Measurements from ENCODE around the gene VWF. TPM values are rescaled to one million over a fixed set of nuclear protein-coding genes. Genes with fewer than 3 reads are reported as not detected.

Gene VWF
- 100 to 1,000 TPM in 3 of 4 donors, 10 to 100 TPM in 1; 94.3 to 261 (median 162) TPM for total RNA-seq

DNA sequence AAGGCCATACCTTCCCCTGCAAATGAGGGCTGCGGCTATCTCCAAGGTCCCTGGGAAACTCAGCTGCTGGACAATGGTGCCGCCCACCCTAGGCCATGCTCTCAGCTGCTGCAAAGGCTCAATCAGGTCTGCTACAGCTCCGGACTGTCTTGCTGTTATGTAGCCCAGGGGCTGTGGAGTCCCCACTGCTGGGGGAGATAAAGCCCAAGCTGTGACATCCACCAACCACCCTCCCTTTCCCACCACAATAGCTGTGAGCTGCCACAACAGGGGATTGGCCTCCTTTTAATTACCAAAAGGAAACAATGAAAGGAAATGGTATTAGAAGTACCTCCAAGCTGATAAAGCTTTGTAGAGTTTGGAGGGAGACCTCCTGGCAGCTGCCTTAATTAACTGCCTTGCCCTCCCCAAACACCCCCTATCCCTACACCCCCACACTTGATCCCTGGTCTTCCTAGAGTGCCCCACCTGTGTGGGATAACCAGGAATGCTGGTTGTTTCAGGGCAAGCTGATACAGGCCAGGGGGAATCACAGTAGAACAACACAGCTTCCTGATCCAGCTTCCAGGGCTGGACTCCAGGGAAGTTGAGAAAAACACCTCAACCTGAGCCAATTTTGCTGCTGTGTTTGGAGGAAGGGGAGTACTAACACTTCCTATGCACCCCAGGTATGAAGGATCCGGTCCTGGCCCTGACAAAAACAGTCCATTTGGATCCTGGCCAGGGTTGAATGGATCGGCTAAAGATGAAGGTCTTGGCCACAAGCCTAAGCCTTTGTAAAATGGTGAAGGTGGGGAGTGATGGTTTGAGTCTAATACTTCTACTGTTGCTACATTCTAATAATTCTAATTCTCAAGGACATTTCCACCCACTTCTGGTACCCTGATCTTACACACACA, at the start of gene VWF:
Gene VWF (minus strand): TSS at position 260 of the 899 bp plus-strand sequence. CDS start 1,474 bp downstream, outside the sequence.
- 18 to 44% methylated on average over 2 of the region's 5 CpGs for WGBS, 2 donors (ENCODE audit: low coverage in 1 of 2)
- Histone ChIP-seq H3K9me3 (no peaks in the 10 kb centered on the region), H3K4me1 (no peaks in the 10 kb centered on the region), H3K4me3 (peak within 1 kb of the TSS; percentile 7 to 42), H3K27ac (peak within 1 kb of the TSS in 3 of 4 donors; percentile 66 to 75 (median 69)), H3K36me3 (no peaks in the 10 kb centered on the region), H3K27me3 (no peaks in the 10 kb centered on the region)
- peak; percentile 73 for ATAC-seq
- peak in 1 of 2 donors; percentile 16 for TF ChIP-seq POLR2A (IDR thresholded peaks at IDR 0.05)
- no peak for TF ChIP-seq EP300 (IDR thresholded peaks at IDR 0.05)
- TF ChIP-seq CTCF (IDR thresholded peaks at IDR 0.05): no peak
- TF ChIP-seq POLR2AphosphoS5 (IDR thresholded peaks at IDR 0.05): peak; percentile 14

DNA sequence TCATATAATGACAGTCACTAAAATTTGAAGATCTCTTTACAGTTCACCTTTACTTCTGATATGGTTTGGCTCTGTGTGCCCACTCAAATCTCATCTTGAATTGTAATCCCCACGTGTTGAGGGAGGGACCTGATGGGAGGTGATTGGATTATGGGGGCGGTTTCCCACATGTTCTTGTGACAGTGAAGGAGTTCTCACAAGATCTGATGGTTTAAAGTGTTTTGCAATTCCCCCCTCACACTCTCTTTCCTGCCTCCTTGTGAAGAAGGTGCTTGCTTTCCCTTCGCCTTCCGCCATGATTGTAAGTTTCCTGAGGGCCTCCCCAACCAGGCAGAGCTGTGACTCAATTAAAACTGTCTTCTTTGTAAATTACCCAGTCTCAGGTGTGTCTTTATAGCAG, 48.4 kb upstream of the VWF start:
- TF ChIP-seq POLR2AphosphoS5 (IDR thresholded peaks at IDR 0.05) (no peak), EP300 (IDR thresholded peaks at IDR 0.05) (no peak), POLR2A (IDR thresholded peaks at IDR 0.05) (no peak), CTCF (IDR thresholded peaks at IDR 0.05) (no peak)
- Histone ChIP-seq H3K27me3 (no peaks in the 10 kb centered on the region), H3K36me3 (no peaks in the 10 kb centered on the region), H3K4me1 (peaks cover 0 to 9% (median 4%) of the 10 kb centered on the region in 3 donors), H3K9me3 (no peaks in the 10 kb centered on the region), H3K27ac (peak overlapping the region in 3 of 4 donors; percentile 35 to 66 (median 42)), H3K4me3 (no peak overlapping the region)
- 67 to 69% methylated on average over 1 to 3 of the region's 4 CpGs for WGBS, 2 donors (ENCODE audit: low coverage in 1 of 2)
- no peak for ATAC-seq

- ATAC-seq: no peak
- Histone ChIP-seq H3K27me3 (no peaks in the 10 kb centered on the region), H3K36me3 (no peaks in the 10 kb centered on the region), H3K4me3 (no peak overlapping the region), H3K27ac (peak overlapping the region in 3 of 4 donors; percentile 35 to 66 (median 42)), H3K9me3 (no peaks in the 10 kb centered on the region), H3K4me1 (peaks cover 0 to 16% (median 9%) of the 10 kb centered on the region in 3 donors)
- 88% methylated on average over 6 of the region's 15 CpGs; no CpG with 5 or more reads in 1 of the 2 donors for WGBS, 2 donors (ENCODE audit: low coverage in 1 of 2)
- TF ChIP-seq EP300 (IDR thresholded peaks at IDR 0.05): no peak
- TF ChIP-seq POLR2AphosphoS5 (IDR thresholded peaks at IDR 0.05): no peak
- TF ChIP-seq POLR2A (IDR thresholded peaks at IDR 0.05): no peak
- no peak for TF ChIP-seq CTCF (IDR thresholded peaks at IDR 0.05)
Observed at GRCh38 chr12:6172086-6172485, 47.6 kb upstream of the VWF start.

DNA sequence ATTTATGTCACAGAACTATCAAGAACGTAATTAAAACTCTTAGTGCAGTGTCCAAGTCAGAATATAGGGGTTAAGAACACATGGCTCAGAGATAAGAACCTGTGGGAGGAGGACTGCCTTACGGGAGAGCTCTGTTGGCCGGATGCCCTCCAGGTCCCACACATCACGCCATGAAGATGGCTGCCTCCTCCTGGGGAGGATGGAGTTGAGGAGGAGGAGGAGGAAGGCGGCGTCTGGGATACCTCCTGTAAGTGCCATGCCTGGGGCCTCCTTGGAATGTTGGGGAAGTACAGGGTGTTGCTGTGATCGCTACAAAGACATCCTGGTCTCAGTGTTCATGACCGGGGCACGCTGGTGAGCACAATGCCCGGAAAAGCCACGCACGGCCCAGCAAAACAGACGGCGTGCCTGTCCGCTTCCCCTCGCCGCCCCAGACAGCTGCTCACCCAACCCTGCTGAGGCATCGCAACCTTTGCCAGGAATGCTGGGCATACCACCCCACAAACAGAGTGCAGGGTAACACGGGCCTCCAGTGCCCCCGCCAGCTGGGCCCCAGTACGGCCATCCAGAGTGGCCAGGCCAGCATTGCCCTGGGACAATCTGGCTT, 47.0 kb upstream of the VWF start:
- no peaks in the 10 kb centered on the region for H3K27me3 ChIP-seq
- H3K4me1 ChIP-seq: peaks cover 0 to 19% (median 9%) of the 10 kb centered on the region in 3 donors
- H3K27ac ChIP-seq: peak overlapping the region in 3 of 4 donors; percentile 35 to 66 (median 42)
- ATAC-seq: peak; percentile 79
- no peaks in the 10 kb centered on the region for H3K36me3 ChIP-seq
- H3K4me3 ChIP-seq: no peak overlapping the region
- H3K9me3 ChIP-seq: no peaks in the 10 kb centered on the region
- WGBS, 2 donors (ENCODE audit: low coverage in 1 of 2): 71 to 100% methylated on average over 2 to 5 of the region's 21 CpGs
- TF ChIP-seq CTCF (IDR thresholded peaks at IDR 0.05): peak in 2 of 4 experiments; percentile 8
- peak; percentile 66 for TF ChIP-seq POLR2AphosphoS5 (IDR thresholded peaks at IDR 0.05)
- TF ChIP-seq POLR2A (IDR thresholded peaks at IDR 0.05): no peak
- TF ChIP-seq EP300 (IDR thresholded peaks at IDR 0.05): peak; percentile 23

All from gastroesophageal sphincter (tissue), 4 donors.